DMS 273 treated with DMSO at 0.1 percent for 48 hours (cell line): ENCODE data around the gene ARHGAP33.
"Not testable (repeated sequence)": the region's sequence is repeated elsewhere in the genome, so short reads cannot be mapped to it uniquely, and the experiment has no call there.

Source experiments
- DNase-seq: peaks from one replicate; lab custom pipeline; 2025; lab: John Stamatoyannopoulos, UW

ARHGAP33 gene

GRCh38 chr19:35755131-35755549 is 20.2 kb upstream of the ARHGAP33 start:
- DNase-seq: no peak

GRCh38 chr19:35755550-35756376 is 19.6 kb upstream of the ARHGAP33 start:
- DNase-seq: no peak

DNA sequence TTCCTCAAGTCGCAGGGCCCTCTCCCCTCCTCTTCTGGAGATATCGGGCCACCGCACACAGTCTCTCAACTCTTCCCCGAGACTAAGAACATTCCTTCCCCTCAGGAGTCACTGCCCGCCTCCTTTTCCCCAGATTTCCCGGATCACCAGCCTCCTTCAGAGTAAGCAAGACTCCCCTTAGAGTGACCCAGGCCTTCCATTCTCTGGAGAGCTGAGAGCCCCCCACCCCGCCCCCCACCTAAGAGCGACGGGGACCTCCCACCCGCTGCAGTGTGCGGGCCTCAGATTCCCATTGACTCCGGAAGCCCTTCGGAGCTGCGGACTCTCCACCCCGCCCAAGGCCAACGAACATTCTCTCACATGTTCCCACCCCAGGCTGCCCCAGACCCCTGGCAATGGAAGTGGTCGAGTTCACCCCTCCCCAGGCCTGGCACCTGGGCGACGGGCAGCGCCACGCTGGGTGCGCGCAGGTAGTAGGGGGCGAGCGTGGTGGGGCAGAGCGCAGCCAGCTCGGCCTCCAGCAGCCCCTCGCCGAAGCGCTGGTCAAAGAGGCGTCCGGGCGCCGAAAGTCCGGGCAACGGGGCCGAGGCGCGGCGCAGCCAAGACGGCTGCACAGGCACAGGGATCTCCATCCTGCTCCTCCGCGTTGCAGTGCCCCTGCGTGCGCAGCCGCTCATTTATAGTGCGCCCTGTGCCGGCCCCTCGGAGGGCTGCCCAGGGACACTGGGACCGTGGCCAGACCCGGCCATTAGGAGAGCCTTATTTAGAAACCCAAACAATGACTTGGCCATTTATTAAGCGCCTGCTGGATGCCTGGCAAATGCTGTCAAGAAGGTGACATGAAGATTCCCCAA is 18.8 kb upstream of the ARHGAP33 start, which contains the start of gene HSPB6:
HSPB6 (minus strand) TSS at position 653 of the 854 bp plus-strand sequence; CDS start at position 632, 21 bp downstream.
- no peak for DNase-seq

GRCh38 chr19:35757231-35757748 is 18.1 kb upstream of the ARHGAP33 start:
- peak; percentile 92 for DNase-seq

- DNase-seq: peak; percentile 99
Observed at GRCh38 chr19:35757749-35758608, 17.4 kb upstream of the ARHGAP33 start, which contains the start of gene PROSER3. TSS of gene PROSER3 (plus strand) at chr19:35758176. CDS start at chr19:35758216, 40 bp downstream.

- no peak for DNase-seq
Observed at GRCh38 chr19:35759697-35760096, 15.7 kb upstream of the ARHGAP33 start.

GRCh38 chr19:35760711-35761349 is 14.5 kb upstream of the ARHGAP33 start:
- DNase-seq: no peak

- DNase-seq: no peak
Observed at GRCh38 chr19:35764432-35765315, 10.7 kb upstream of the ARHGAP33 start.

GRCh38 chr19:35766571-35767104 is 8.7 kb upstream of the ARHGAP33 start:
- DNase-seq: no peak

DNA sequence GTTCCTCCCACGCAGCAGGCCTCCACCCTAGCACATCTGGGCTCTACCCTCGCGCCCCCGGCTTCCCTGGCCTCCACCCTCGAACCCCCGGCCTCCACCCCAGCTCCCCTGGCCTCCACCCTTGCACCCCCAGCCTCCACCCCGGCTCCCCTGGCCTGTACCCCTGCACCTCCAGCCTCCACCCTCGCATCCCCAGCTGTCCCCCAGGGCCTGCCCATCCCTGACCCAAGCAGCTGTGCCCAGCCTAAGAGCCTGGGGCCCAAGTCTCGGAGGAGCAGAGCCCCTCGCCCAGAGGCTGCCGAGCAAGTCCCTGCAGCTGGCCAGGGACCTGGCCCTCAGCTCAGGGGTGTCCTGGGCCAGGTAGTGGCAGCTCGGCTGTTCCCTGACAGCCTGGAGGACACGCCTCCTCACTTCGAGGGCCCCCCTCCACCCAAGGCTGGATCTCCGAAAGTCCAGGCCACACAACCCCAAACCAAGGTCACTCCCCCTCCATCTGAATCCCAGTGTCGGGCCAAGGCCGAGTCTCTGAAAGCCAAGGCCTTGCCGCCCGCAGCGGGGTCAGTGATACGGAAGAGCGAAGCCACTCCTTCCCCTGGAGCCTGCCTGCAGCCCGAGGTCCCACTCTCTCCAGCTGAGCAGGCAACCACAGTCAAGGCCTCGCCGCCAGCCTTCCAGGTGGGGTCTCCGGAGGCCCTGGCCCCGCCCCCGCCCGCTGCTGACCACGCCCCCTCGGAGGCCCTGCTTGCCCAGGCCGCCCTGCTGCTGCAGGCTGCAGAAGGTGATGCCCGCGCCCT is 7.9 kb upstream of the ARHGAP33 start:
- DNase-seq: no peak

- no peak for DNase-seq
Observed at GRCh38 chr19:35768082-35768421, 7.3 kb upstream of the ARHGAP33 start.

- not testable (repeated sequence) for DNase-seq
Observed at GRCh38 chr19:35772362-35772761, 3.0 kb upstream of the ARHGAP33 start.

DNA sequence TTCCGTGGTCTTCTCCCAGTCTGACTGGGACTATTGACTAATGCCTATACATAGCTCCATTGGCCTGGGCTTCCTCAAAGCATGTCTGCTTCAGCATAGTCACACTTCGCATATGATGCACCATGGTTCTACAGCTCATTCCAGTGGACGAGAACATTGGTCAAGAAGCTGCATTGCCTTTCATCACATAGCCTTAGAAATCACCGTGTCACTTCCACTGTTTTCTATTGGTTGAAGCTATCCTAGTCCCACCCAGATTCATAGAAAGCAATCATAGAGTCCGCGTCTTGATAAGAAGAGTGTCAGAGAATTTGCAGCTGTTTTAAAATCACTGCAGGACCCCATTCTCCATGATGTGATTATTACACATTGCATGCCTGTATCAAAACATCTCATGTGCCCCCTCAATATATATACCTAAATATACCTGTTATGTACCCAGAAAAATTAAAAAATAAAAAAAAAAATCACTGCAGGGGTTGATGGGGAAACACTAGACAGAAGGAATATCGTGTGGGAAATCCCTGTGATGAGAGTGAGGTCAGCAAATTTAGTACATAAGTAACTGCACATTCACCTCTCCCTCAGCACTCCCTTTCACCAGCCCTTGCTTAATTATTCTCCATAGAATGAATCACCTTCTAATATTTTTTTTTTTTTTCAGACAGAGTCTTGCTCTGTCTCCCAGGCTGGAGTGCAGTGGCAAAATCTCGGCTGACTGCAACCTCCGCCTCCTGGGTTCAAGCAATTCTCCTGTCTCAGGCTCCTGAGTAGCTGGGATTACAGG is 2.2 kb upstream of the ARHGAP33 start:
- DNase-seq: no peak

- DNase-seq: no peak
Observed at GRCh38 chr19:35774274-35775045, 904 bp upstream of the ARHGAP33 start.

- DNase-seq: no peak
Observed at GRCh38 chr19:35775046-35775297, 392 bp upstream of the ARHGAP33 start.

GRCh38 chr19:35776102-35776788 is 881 bp downstream of the ARHGAP33 start:
- DNase-seq: no peak
